ENCODE data around the gene TTBK1. TPM values are rescaled to one million over a fixed set of nuclear protein-coding genes. Genes with fewer than 3 reads are reported as not detected.

TTBK1 gene
- total RNA-seq, 1 donor from 2014 or later: 0.27 TPM

- H3K4me3 ChIP-seq: no peak overlapping the region
- no peak overlapping the region for H3K27ac ChIP-seq (replicated peaks)
- no peak for TF ChIP-seq CTCF (IDR thresholded peaks at IDR 0.05; ENCODE audit: borderline replicate concordance)
- no peaks in the 10 kb centered on the region for H3K4me1 ChIP-seq
- no peak for DNase-seq
- H3K9me3 ChIP-seq (replicated peaks): no peaks in the 10 kb centered on the region
- peaks cover 66% of the 10 kb centered on the region for H3K36me3 ChIP-seq
- intact Hi-C loops (cut with micrococcal nuclease): no loop called here
- H3K27me3 ChIP-seq (ENCODE audit: low read depth): no peaks in the 10 kb centered on the region
Measured at GRCh38 chr6:43202451-43202850, 40.8 kb upstream of the TTBK1 start.

GRCh38 chr6:43203029-43203717 lies 40.1 kb upstream of the TTBK1 start:
- H3K27ac ChIP-seq (replicated peaks): no peak overlapping the region
- H3K4me1 ChIP-seq: no peaks in the 10 kb centered on the region
- intact Hi-C loops (cut with micrococcal nuclease): no loop called here
- no peak for DNase-seq
- no peaks in the 10 kb centered on the region for H3K27me3 ChIP-seq (ENCODE audit: low read depth)
- no peaks in the 10 kb centered on the region for H3K9me3 ChIP-seq (replicated peaks)
- no peak overlapping the region for H3K4me3 ChIP-seq
- no peak for TF ChIP-seq CTCF (IDR thresholded peaks at IDR 0.05; ENCODE audit: borderline replicate concordance)
- peaks cover 58% of the 10 kb centered on the region for H3K36me3 ChIP-seq

DNA sequence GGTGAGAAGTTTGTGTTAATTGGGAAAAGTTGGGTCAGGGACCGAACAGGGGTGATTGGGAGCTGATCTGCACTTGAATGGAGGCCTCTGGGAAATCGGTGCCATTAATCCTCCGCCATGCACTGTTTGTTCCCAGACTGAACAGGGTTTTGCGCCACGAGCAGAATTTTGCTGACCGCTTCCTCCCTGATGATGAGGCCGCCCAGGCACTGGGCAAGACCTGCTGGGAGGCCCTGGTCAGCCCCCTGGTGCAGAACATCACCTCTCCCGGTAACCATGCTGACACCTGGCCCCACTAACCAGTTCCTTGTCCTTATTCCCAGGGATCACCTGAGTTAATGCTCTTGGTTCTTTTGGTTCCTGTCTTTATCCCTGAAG lies 39.6 kb upstream of the TTBK1 start:
- no peak for TF ChIP-seq CTCF (IDR thresholded peaks at IDR 0.05; ENCODE audit: borderline replicate concordance)
- Histone ChIP-seq H3K27ac (replicated peaks) (no peak overlapping the region), H3K36me3 (peaks cover 54% of the 10 kb centered on the region), H3K4me3 (no peak overlapping the region), H3K27me3 (ENCODE audit: low read depth) (no peaks in the 10 kb centered on the region), H3K4me1 (no peaks in the 10 kb centered on the region), H3K9me3 (replicated peaks) (no peaks in the 10 kb centered on the region)
- intact Hi-C loops (cut with micrococcal nuclease): no loop called here
- no peak for DNase-seq

GRCh38 chr6:43204271-43205105 lies 38.8 kb upstream of the TTBK1 start:
- Histone ChIP-seq H3K36me3 (peaks cover 46% of the 10 kb centered on the region), H3K4me1 (no peaks in the 10 kb centered on the region), H3K27ac (replicated peaks) (no peak overlapping the region), H3K4me3 (no peak overlapping the region), H3K27me3 (ENCODE audit: low read depth) (no peaks in the 10 kb centered on the region), H3K9me3 (replicated peaks) (no peaks in the 10 kb centered on the region)
- intact Hi-C loops (cut with micrococcal nuclease): no loop called here
- no peak for DNase-seq
- no peak for TF ChIP-seq CTCF (IDR thresholded peaks at IDR 0.05; ENCODE audit: borderline replicate concordance)

- Histone ChIP-seq H3K4me3 (no peak overlapping the region), H3K36me3 (peaks cover 34% of the 10 kb centered on the region), H3K4me1 (no peaks in the 10 kb centered on the region), H3K27ac (replicated peaks) (no peak overlapping the region), H3K9me3 (replicated peaks) (no peaks in the 10 kb centered on the region), H3K27me3 (ENCODE audit: low read depth) (no peaks in the 10 kb centered on the region)
- no peak for TF ChIP-seq CTCF (IDR thresholded peaks at IDR 0.05; ENCODE audit: borderline replicate concordance)
- intact Hi-C loops (cut with micrococcal nuclease): no loop called here
- no peak for DNase-seq
Measured at GRCh38 chr6:43205849-43206248, 37.4 kb upstream of the TTBK1 start.

Measured in left ventricle myocardium inferior (tissue), 1 donor.